Ammon's horn (tissue), 1 donor: Measurements from ENCODE around the gene KCNH1.

Experiments used
- DNase-seq: peaks from one replicate; pipeline ENCODE4 v3.0.0-alpha.2; 2016; ENCODE audit warnings: low spot score

Gene KCNH1

DNA sequence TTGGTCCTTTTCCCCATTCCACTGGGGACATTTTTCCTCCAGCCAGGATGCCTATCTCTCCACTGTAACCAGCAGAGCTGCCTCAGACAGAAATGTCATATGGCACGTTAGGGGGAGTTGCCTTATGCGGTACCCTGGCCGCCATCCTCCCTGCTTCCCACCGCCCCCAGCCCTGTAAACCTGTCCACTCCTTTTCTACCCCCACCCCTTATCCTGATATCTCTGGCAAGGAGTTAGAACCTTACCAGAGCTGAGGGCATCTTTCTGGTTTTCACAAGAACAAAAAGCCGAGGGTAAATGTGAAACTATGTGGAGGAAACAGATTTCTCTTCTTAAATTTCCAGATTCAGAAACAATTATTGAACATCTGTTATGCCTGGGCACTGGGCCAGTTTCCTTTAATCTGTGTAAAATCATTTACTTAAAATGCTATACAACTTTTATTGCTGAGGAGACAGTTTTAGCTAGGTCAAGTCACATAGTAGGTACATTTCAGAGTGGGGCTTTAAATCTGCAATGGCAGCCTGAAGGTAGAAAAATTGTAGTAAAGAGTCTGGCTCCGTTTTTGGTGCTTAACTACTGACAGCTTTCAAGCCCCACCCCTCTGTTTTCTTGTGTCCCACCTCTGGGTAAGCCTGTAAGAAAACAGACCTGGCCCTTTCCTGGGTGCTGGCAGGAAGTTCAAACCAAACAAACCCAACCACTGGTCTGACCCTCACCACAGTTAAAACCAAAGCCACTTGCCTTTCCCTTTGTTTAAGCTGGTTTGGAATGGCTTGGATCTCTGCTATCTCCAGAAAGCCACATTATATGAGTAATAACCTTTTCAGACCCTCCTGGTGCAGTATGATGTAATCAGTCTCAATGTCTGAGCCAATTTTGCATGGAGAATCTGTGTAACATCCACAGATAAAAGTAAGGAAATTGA lies 486.3 kb downstream of the KCNH1 start:
- no peak for DNase-seq

DNA sequence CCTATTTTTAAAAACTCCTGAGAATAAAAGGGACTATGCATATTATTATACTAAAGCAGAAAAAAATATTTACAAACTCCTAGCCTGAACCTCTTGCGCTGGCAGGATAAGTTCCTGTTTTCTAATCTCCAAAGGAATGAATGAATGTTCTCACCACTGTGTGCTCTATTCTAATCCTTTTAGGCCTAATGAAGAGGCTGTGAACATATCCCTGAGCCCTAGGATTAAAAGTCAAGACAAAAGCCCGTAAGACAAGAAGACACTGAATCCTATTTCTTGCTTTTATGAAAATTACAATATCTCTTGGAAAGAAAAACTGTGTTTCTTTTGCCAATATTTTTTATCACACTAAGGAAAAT lies 487.7 kb downstream of the KCNH1 start:
- no peak for DNase-seq

DNA sequence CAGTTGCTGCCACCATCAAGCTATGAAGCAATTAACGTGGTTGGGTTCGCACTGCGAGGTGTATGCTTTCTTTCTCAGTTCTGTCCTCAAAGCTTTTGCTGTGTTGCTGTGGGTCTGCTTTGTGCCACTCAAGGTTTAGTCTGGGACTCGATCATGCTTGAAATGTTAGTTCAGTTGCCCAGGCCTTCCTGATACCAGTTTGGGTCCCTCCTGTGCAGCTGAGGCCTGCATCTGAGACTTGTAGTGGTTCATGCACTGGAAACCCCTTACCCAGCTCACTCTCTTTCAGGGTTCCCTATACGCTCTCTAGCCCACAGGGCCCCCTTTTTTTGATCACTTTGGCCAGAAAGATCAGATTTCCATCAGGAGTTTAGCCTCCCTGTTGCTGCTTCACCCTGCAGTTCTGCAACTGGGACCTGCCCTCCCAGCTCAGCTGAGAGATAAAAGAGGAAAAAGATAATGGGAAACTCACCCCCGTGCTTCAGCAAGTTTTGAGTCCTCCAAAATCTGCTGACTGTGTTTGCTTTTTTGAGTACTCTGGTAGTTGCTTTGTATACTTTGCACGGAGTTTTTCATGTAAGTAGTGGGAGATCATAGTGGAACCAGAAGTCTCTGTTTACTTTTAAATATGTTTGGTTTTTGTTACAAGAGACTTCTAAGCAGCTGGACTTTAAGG lies 488.2 kb downstream of the KCNH1 start:
- DNase-seq, result no peak

DNA sequence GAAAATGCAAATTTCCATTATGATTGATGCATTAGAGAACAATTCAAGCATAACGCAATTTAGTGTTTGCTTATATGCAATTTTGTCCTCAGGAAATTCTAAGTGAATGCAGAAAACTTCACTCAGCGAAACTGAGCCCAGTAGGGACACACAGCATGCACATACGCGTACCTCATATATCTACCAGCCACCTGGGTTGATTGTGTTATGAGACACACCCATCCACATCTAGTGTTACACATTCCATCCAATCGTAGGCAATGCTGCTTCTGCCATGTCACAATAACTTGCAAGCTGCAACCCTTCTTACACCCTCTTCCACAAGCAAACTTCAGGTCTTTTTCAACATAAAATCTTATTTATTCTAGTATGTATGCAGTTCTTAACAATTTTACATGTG lies 492.4 kb downstream of the KCNH1 start:
- DNase-seq, result no peak

DNA sequence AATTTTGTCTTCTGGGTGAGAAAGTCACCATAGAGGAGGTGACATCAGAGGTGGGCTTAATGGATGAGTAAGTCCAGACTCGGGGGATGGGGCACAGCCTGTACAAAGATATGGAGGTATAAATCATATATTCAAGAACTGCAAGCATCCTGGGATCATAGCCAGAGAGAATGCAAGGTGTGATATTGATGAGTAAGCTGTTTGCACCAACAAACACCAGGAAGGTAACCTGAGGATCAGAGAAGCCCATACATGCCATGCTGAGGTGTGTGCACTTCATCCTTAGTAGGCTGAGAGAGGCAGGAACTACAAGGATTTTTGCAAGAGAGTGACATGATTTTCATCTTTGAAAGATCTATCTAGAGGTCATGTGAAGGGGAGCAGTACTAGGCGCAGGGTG lies 498.8 kb downstream of the KCNH1 start:
- DNase-seq, result no peak

DNA sequence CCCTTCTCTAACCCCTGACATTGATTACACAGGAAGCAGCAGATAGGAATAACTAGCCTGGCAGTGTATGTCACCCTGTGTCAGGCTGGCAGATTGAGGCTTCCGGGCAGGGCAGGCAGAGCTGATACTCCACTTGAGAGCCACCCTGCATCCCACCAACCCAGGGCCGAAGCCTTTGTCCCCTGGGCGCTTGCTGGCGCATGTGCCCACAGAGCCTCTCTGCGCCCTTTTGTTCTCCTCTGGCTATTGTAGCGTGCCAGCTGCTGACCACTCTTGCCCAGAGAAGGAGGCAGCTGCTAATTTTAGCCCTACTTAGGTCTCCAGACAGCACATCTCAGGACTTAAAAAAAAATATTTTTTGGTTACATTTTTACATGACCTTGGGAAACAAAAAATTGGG lies 500.3 kb downstream of the KCNH1 start:
- DNase-seq, result peak; percentile 78

DNA sequence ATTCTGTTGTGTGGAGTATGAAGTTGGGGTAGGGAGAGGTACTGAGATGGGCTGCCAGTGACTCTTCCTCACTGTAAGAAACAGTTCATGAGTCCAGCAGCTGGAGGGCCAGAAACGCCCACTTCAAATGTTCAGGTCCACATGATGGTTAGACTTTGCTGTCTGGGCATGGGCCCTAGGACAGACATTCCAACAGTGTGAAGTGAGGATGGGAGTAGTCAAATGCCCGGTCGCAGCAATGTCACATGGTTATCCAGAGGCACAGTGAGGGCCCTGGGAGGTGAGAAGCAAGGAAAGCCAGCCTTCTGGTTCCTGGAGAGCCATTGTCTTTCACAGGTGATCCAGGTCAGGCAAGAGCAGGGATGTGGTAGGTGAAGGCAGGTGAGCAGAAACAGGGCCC lies 500.8 kb downstream of the KCNH1 start:
- no peak for DNase-seq

DNA sequence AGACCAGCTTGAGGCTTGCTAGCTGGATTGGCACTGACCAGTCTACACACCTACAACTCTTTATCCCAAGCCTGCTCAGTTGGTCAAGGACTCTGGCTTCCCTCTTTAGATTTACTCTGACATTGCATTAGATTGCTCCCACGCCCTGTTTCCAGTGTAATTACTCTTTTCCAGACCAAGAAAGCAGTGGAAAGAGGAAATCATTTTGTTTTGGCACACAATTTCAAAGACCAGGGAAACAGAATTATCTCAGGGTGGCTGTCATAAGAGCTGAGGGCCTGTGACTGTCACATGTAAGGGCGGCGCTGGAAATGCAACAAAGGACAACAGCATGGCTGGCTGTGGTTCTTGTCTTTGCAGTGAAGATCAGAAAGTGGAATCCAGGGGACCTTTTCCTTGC lies 502.5 kb downstream of the KCNH1 start:
- no peak for DNase-seq

DNA sequence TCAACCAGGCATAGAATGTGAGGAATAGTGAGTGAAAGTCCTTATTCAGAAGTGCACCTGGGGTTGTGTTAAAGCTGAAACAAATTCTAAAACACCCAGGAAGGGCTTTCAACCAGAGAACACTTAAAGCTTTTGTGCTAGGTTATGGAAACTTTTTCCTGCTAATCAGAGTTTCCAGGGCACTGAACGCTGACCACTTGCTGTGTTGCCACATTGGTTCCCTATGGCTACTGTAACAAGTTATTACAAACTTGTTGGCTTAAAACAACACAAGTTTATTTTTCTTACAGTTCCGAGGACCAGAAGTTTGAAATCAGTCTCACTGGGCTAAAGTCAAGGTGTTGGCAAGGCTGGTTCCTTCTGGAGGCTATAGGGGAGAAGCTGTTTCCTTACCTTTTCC lies 504.7 kb downstream of the KCNH1 start:
- no peak for DNase-seq

DNA sequence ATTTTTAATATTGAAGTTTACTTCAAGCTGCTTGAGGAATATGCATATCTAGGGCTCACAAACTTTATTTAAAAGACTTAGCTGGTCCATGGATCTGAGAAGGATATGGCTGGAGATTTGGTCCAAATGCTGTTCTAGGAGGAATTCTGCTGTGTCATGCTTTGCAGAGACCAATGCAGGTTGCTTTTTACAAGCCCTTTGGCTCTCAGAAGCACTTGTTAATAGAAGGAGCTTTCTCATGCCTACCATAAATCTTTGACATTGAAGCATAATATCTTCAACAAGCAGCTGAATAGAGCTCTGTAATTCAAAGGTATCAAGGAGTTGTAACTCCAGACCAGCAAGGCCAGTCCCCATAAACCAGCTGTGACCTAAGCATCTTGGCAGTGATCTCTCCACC lies 506.2 kb downstream of the KCNH1 start:
- DNase-seq, result no peak
